HEK293 (cell line): ENCODE measurements around the gene HES7.
A peak's percentile ranks its signal among the peaks of the same experiment; 100 is the strongest.
"Not testable (repeated sequence)": the region's sequence is repeated elsewhere in the genome, so short reads cannot be mapped to it uniquely, and the experiment has no call there.

Experiments
- CTCF ChIA-PET: fragments of 350-600 bp; formaldehyde crosslinking; extraction: SDS; loops from one replicate; lab custom pipeline; 2021; ENCODE audit warnings: antibody characterized with exemption; lab: Yijun Ruan, JAX
- POLR2A ChIA-PET: fragments of 300-600 bp; formaldehyde crosslinking; extraction: SDS; loops from one replicate; lab custom pipeline; 2020; ENCODE audit warnings: antibody characterized with exemption, inconsistent platforms; lab: Yijun Ruan, JAX
- H3K27ac ChIP-seq: fragments of 200-500 bp; sonication (Bioruptor generic); 2 replicates; pipeline ENCODE4 v1.5.1; 2014; ENCODE audit warnings: low read depth, low read length, control low read depth, inconsistent platforms; ENCODE audit errors: extremely low read depth
- H3K36me3 ChIP-seq, 2 experiments: fragments of 200-500 bp in 1 of 2; sonication (Bioruptor generic) in 1 of 2; 1 replicate in 1 of 2; 2 replicates in 1 of 2; pipeline ENCODE4 v1.5.1; 2014 to 2017; ENCODE audit warnings: inconsistent platforms in 2 of 2, low read length in 2 of 2; ENCODE audit not compliant: control insufficient read depth in 2 of 2, insufficient read depth in 1 of 2
- H3K4me1 ChIP-seq: fragments of 200-500 bp; sonication (Bioruptor generic); 2 replicates; pipeline ENCODE4 v1.5.1; 2014; ENCODE audit warnings: mild to moderate bottlenecking, low read length, inconsistent platforms; ENCODE audit not compliant: control insufficient read depth, insufficient read depth
- H3K4me3 ChIP-seq: 2 replicates; pipeline ENCODE4 v1.5.1; 2011; ENCODE audit warnings: low read depth, mild to moderate bottlenecking, control low read depth, low read length, moderate library complexity
- H3K9me3 ChIP-seq: fragments of 200-500 bp; sonication (Bioruptor generic); 2 replicates; pipeline ENCODE4 v1.5.1; 2014; ENCODE audit warnings: low read depth, low read length, inconsistent platforms; ENCODE audit not compliant: control insufficient read depth, insufficient read depth
- GLI2 ChIP-seq: fragments of 450-650 bp; formaldehyde crosslinking; IDR thresholded peaks from 2 replicates; pipeline ENCODE4; 2017; ENCODE audit warnings: missing biosample characterization, missing genetic modification characterization, low read depth, borderline replicate concordance
- GLI4 ChIP-seq: fragments of 450-650 bp; formaldehyde crosslinking; IDR thresholded peaks from 2 replicates; pipeline ENCODE4 v1.5.1; 2016; ENCODE audit warnings: missing biosample characterization, missing genetic modification characterization
- GLIS1 ChIP-seq: fragments of 450-650 bp; formaldehyde crosslinking; IDR thresholded peaks from 2 replicates; pipeline ENCODE4 v1.5.1; 2016; ENCODE audit warnings: missing biosample characterization, missing genetic modification characterization
- IKZF3 ChIP-seq: fragments of 450-650 bp; IDR thresholded peaks from 2 replicates; pipeline ENCODE4 v1.5.0; 2018; ENCODE audit warnings: missing biosample characterization, mild to moderate bottlenecking, missing genetic modification characterization, moderate library complexity
- MZF1 ChIP-seq: fragments of 450-650 bp; formaldehyde crosslinking; IDR thresholded peaks from 2 replicates; pipeline ENCODE4 v1.5.1; 2017; ENCODE audit warnings: missing biosample characterization, missing genetic modification characterization, borderline replicate concordance
- OSR2 ChIP-seq: fragments of 450-650 bp; formaldehyde crosslinking; IDR thresholded peaks from 2 replicates; pipeline ENCODE4 v1.5.1; 2016; ENCODE audit warnings: missing biosample characterization, missing genetic modification characterization
- REPIN1 ChIP-seq: fragments of 450-650 bp; formaldehyde crosslinking; IDR thresholded peaks from 2 replicates; pipeline ENCODE4 v1.5.1; 2017; ENCODE audit warnings: missing biosample characterization, missing genetic modification characterization, low read depth
- ZBTB48 ChIP-seq: fragments of 450-650 bp; formaldehyde crosslinking; IDR thresholded peaks from 2 replicates; pipeline ENCODE4 v1.5.1; 2016; ENCODE audit warnings: missing biosample characterization, missing genetic modification characterization
- ZFP37 ChIP-seq: fragments of 450-650 bp; formaldehyde crosslinking; IDR thresholded peaks from 2 replicates; pipeline ENCODE4 v1.5.1; 2016; ENCODE audit warnings: missing biosample characterization, missing genetic modification characterization
- ZNF121 ChIP-seq: fragments of 450-650 bp; formaldehyde crosslinking; IDR thresholded peaks from 2 replicates; pipeline ENCODE4 v1.5.1; 2016; ENCODE audit warnings: missing biosample characterization, missing genetic modification characterization
- ZNF155 ChIP-seq: fragments of 450-650 bp; formaldehyde crosslinking; IDR thresholded peaks from 2 replicates; pipeline ENCODE4 v1.5.1; 2016; ENCODE audit warnings: missing biosample characterization, missing genetic modification characterization
- ZNF221 ChIP-seq: fragments of 450-650 bp; formaldehyde crosslinking; IDR thresholded peaks from 2 replicates; pipeline ENCODE4 v1.5.1; 2017; ENCODE audit warnings: missing biosample characterization, missing genetic modification characterization, borderline replicate concordance
- ZNF26 ChIP-seq: fragments of 450-650 bp; formaldehyde crosslinking; IDR thresholded peaks from 2 replicates; pipeline ENCODE4 v1.5.1; 2016; ENCODE audit warnings: missing biosample characterization, missing genetic modification characterization
- ZNF350 ChIP-seq: fragments of 450-650 bp; formaldehyde crosslinking; IDR thresholded peaks from 2 replicates; pipeline ENCODE4 v1.5.0; 2017; ENCODE audit warnings: missing biosample characterization, mild to moderate bottlenecking, missing genetic modification characterization
- ZNF426 ChIP-seq: fragments of 450-650 bp; formaldehyde crosslinking; IDR thresholded peaks from 2 replicates; pipeline ENCODE4 v1.5.1; 2017; ENCODE audit warnings: missing biosample characterization, missing genetic modification characterization, mild to moderate bottlenecking, inconsistent platforms, moderate library complexity
- ZNF433 ChIP-seq: fragments of 450-650 bp; formaldehyde crosslinking; IDR thresholded peaks from 2 replicates; pipeline ENCODE4 v1.5.1; 2016; ENCODE audit warnings: missing biosample characterization, missing genetic modification characterization, low read depth
- ZNF521 ChIP-seq: fragments of 450-650 bp; formaldehyde crosslinking; IDR thresholded peaks from 2 replicates; pipeline ENCODE4 v1.5.1; 2017; ENCODE audit warnings: missing biosample characterization, mild to moderate bottlenecking, missing genetic modification characterization
- ZNF544 ChIP-seq: fragments of 450-650 bp; formaldehyde crosslinking; IDR thresholded peaks from 2 replicates; pipeline ENCODE4 v1.5.0; 2017; ENCODE audit warnings: missing biosample characterization, missing genetic modification characterization
- ZNF596 ChIP-seq: fragments of 450-650 bp; IDR thresholded peaks from 2 replicates; pipeline ENCODE4 v1.5.0; 2018; ENCODE audit warnings: missing biosample characterization, mild to moderate bottlenecking, missing genetic modification characterization, moderate library complexity
- ZNF658 ChIP-seq: fragments of 450-650 bp; formaldehyde crosslinking; IDR thresholded peaks from 2 replicates; pipeline ENCODE4; 2016; ENCODE audit warnings: missing biosample characterization, missing genetic modification characterization
- ZNF76 ChIP-seq: fragments of 450-650 bp; formaldehyde crosslinking; IDR thresholded peaks from 2 replicates; pipeline ENCODE4; 2016; ENCODE audit warnings: low read depth, missing biosample characterization, missing genetic modification characterization, borderline replicate concordance
- TF ChIP-seq, protein P1 (sequence below): fragments of 450-650 bp; formaldehyde crosslinking; IDR thresholded peaks from 2 replicates; pipeline ENCODE4 v1.5.1; 2016; ENCODE audit warnings: missing biosample characterization, missing genetic modification characterization
- TF ChIP-seq, protein P2 (sequence below): fragments of 450-650 bp; formaldehyde crosslinking; IDR thresholded peaks from 2 replicates; pipeline ENCODE4 v1.5.1; 2016; ENCODE audit warnings: missing biosample characterization, missing genetic modification characterization

The HES7 gene

GRCh38 chr17:8173056-8173870 lies 49.4 kb upstream of the HES7 start (continued):
- TF ChIP-seq ZNF76: peak; percentile 95
- no peak for TF ChIP-seq GLI4 (tag by site-specific recombination)
- TF ChIP-seq ZNF26 (tag by site-specific recombination): no peak

GRCh38 chr17:8170186-8170585 lies 46.3 kb upstream of the HES7 start:
- CTCF ChIA-PET: interaction anchor here (0.7 to 1.5 kb wide), 2 partner anchors 12 to 826 kb away, joined by 4 to 5 read pairs; no protein-coding TSS in a partner anchor
- H3K4me3 ChIP-seq, H3K4me1 ChIP-seq, H3K27ac ChIP-seq, H3K36me3 ChIP-seq, H3K9me3 ChIP-seq: not testable (repeated sequence)
- TF ChIP-seq OSR2 (tag by site-specific recombination): 0 out of 2 replicates have a peak, but pooled peaks have one; percentile 4
- POLR2A ChIA-PET: interaction anchor here (0.6 to 0.7 kb wide), 3 partner anchors 14 to 876 kb away, joined by 4 to 5 read pairs (median 4); no protein-coding TSS in a partner anchor

DNA sequence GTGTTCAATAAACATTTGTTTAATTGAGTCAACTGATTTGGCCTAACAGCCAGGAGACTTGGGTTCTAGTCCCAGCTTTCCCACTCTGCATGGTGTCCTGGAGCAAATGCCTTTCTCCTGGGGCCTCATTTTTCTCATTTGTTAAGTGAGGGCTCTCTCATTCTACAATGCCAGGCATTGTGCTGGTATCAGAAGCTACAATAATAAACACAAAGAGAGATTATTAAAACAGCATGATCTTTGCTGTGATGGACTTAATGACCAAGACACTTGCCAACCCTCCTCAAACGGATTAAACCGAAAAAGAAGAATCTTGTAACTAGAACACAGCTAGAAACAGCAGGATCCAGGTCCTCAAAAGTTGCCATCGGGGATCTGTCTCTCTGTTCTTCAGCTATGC lies 43.6 kb upstream of the HES7 start:
- TF ChIP-seq ZNF658 (tag by site-specific recombination) (no peak), ZNF521 (tag by site-specific recombination) (no peak), GLI2 (tag by site-specific recombination) (no peak), ZNF433 (no peak), ZFP37 (tag by site-specific recombination) (no peak)
- Histone ChIP-seq H3K9me3 (no peaks in the 10 kb centered on the region), H3K4me3 (no peak overlapping the region), H3K36me3 (no peaks in the 10 kb centered on the region; a peak in 1 of 3 replicates), H3K27ac (no peak overlapping the region), H3K4me1 (peaks cover 18% of the 10 kb centered on the region)
- ChIA-PET POLR2A (interaction anchor here (1.0 to 1.1 kb wide), 2 partner anchors 9 to 11 kb away, joined by 3 read pairs; no protein-coding TSS in a partner anchor), CTCF (interaction anchor here (0.6 to 1.3 kb wide), 5 partner anchors 9 to 180 kb away, joined by 3 to 5 read pairs (median 3); no protein-coding TSS in a partner anchor)

DNA sequence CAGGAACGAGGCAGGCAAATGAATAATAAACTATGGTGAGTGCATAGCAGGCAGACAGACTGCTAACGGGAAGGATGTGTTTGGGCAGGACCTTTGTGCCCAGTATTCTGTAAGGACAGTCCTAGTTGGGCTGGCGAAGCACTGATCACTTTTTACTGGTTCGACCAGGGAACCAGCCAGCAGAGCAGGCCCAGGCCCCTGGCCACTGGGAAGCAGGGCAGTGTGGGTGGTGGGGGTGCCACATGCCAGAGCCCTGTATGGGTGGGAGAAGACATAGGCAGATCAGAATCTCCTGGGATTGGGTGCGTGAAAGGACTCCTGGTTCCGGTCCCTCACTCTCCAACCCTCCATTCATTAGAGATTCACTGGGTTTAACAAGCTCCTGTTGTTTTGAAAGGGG lies 42.8 kb upstream of the HES7 start:
- H3K4me3 ChIP-seq: no peak overlapping the region
- CTCF ChIA-PET: interaction anchor here (0.6 to 1.3 kb wide), 4 partner anchors 8 to 1706 kb away, joined by 3 to 5 read pairs (median 4); no protein-coding TSS in a partner anchor
- peaks cover 18% of the 10 kb centered on the region for H3K4me1 ChIP-seq
- TF ChIP-seq, protein P1, sequence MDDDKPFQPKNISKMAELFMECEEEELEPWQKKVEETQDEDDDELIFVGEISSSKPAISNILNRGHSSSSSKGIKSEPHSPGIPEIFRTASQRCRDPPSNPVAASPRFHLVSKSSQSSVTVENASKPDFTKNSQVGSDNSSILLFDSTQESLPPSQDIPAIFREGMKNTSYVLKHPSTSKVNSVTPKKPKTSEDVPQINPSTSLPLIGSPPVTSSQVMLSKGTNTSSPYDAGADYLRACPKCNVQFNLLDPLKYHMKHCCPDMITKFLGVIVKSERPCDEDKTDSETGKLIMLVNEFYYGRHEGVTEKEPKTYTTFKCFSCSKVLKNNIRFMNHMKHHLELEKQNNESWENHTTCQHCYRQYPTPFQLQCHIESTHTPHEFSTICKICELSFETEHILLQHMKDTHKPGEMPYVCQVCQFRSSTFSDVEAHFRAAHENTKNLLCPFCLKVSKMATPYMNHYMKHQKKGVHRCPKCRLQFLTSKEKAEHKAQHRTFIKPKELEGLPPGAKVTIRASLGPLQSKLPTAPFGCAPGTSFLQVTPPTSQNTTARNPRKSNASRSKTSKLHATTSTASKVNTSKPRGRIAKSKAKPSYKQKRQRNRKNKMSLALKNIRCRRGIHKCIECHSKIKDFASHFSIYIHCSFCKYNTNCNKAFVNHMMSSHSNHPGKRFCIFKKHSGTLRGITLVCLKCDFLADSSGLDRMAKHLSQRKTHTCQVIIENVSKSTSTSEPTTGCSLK (tag by site-specific recombination): no peak
- TF ChIP-seq ZNF596 (tag by site-specific recombination) (no peak), ZBTB48 (tag by site-specific recombination) (no peak), MZF1 (tag by site-specific recombination) (no peak), ZNF121 (no peak), GLIS1 (tag by site-specific recombination) (no peak), ZNF350 (tag by site-specific recombination) (no peak), ZNF426 (tag by site-specific recombination) (no peak), ZNF221 (tag by site-specific recombination) (no peak), IKZF3 (tag by site-specific recombination) (no peak), ZNF544 (tag by site-specific recombination) (no peak), REPIN1 (tag by site-specific recombination) (no peak), ZNF155 (tag by site-specific recombination) (no peak)
- TF ChIP-seq, protein P2, sequence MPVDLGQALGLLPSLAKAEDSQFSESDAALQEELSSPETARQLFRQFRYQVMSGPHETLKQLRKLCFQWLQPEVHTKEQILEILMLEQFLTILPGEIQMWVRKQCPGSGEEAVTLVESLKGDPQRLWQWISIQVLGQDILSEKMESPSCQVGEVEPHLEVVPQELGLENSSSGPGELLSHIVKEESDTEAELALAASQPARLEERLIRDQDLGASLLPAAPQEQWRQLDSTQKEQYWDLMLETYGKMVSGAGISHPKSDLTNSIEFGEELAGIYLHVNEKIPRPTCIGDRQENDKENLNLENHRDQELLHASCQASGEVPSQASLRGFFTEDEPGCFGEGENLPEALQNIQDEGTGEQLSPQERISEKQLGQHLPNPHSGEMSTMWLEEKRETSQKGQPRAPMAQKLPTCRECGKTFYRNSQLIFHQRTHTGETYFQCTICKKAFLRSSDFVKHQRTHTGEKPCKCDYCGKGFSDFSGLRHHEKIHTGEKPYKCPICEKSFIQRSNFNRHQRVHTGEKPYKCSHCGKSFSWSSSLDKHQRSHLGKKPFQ (tag by site-specific recombination): no peak
- H3K36me3 ChIP-seq: peaks cover 0 to 3% of the 10 kb centered on the region in 2 experiments; a peak in 2 of 3 replicates
- POLR2A ChIA-PET: interaction anchor here (1.1 kb wide), 1 partner anchor 10 kb away, joined by 3 read pairs; no protein-coding TSS in a partner anchor
- no peaks in the 10 kb centered on the region for H3K9me3 ChIP-seq
- H3K27ac ChIP-seq: no peak overlapping the region
